PC-9 (cell line): ENCODE measurements around the gene MEMO1.
"Not testable (repeated sequence)": the region's sequence is repeated elsewhere in the genome, so short reads cannot be mapped to it uniquely, and the experiment has no call there.

Experiments used
- CTCF ChIP-seq: fragments of 200-600 bp; sonication (generic); conservative IDR thresholded peaks from 2 replicates; pipeline ENCODE4 v1.6.1; 2017; ENCODE audit warnings: mixed run types, antibody characterized with exemption, mild to moderate bottlenecking, moderate library complexity
- EZH2 ChIP-seq: fragments of 200-600 bp; sonication (generic); IDR thresholded peaks from 2 replicates; pipeline ENCODE4 v1.8.0; 2017; ENCODE audit warnings: antibody characterized with exemption, low read depth

DNA sequence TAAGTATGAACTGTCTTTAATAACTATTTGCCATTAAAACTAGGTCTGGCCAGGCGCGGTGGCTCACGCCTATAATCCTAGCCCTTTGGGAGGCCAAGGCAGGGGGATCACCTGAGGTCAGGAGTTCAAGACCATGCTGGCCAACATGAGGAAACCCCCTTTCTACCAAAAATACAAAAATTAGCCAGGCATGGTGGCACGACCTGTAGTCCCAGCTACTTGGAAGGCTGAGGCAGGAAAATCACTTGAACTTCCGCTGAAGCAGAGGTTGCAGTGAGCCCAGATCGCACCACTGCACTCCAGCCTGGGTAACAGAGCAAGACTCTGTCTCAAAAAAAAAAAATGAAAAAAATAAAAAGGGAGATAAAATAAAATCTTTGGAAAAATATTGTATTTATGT lies 44.4 kb downstream of the MEMO1 start:
- not testable (repeated sequence) for TF ChIP-seq CTCF, EZH2
